ENCODE results near the gene FAM107B. TPM values are rescaled to one million over a fixed set of nuclear protein-coding genes. Genes with fewer than 3 reads are reported as not detected.

FAM107B gene
- total RNA-seq, 4 donors from 2014 or later, result 24.1 to 69.7 (median 43.2) TPM

DNA sequence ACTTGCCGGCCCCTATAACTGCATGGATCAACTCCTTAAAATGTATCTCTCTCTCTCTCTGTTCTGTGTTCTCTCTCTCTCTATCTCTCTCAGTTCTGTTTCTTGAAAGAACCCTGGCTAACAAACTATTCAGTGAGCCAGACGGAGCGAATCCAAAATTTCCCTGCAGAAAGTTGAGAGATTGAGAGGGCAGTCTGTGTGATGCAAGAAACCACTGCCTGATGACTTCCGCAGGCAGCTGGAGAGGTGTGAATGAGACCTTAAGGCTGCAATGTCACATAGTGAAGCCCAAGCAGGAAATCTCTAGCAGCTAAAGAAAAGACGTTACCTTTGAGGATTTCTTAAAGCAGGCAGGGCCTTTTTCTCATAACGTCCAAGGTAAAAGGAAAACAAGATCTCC is 17.3 kb downstream of the FAM107B start:
- intact Hi-C loops (cut with DNase I; ENCODE audit: low total_unique reads), result no loop called here
- Histone ChIP-seq H3K4me3 (no peak overlapping the region), H3K36me3 (no peaks in the 10 kb centered on the region), H3K4me1 (no peaks in the 10 kb centered on the region), H3K27me3 (no peaks in the 10 kb centered on the region), H3K9me3 (no peaks in the 10 kb centered on the region), H3K27ac (no peak overlapping the region)
- TF ChIP-seq POLR2A (IDR thresholded peaks at IDR 0.05), result no peak
- TF ChIP-seq, protein P1, sequence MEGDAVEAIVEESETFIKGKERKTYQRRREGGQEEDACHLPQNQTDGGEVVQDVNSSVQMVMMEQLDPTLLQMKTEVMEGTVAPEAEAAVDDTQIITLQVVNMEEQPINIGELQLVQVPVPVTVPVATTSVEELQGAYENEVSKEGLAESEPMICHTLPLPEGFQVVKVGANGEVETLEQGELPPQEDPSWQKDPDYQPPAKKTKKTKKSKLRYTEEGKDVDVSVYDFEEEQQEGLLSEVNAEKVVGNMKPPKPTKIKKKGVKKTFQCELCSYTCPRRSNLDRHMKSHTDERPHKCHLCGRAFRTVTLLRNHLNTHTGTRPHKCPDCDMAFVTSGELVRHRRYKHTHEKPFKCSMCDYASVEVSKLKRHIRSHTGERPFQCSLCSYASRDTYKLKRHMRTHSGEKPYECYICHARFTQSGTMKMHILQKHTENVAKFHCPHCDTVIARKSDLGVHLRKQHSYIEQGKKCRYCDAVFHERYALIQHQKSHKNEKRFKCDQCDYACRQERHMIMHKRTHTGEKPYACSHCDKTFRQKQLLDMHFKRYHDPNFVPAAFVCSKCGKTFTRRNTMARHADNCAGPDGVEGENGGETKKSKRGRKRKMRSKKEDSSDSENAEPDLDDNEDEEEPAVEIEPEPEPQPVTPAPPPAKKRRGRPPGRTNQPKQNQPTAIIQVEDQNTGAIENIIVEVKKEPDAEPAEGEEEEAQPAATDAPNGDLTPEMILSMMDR (IDR thresholded peaks at IDR 0.05), result no peak
- no peak for DNase-seq

DNA sequence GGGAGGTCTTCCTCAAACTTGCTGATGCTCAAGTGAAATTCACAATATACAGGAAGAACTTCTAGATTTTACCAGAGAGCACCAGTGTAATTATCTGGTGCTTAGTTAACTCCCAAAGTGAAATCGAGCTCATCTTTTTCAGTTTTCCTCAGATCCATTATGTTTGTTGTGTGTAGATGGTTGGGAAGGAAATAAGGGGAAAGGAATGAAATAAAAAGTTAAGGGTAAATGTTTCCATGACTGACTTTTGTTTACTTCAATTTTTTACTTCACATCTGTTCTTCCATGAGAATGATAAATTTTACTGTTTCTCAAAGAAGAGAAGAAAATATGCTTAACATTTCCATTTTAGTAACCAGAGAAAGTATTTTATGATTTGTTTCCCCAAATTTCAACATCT is 21.3 kb downstream of the FAM107B start:
- H3K27me3 ChIP-seq, result no peaks in the 10 kb centered on the region
- no peaks in the 10 kb centered on the region for H3K36me3 ChIP-seq
- H3K4me1 ChIP-seq, result no peaks in the 10 kb centered on the region
- no peaks in the 10 kb centered on the region for H3K9me3 ChIP-seq
- H3K4me3 ChIP-seq, result no peak overlapping the region
- peak overlapping the region in 1 of 2 donors; percentile 26 for H3K27ac ChIP-seq
- TF ChIP-seq, protein P1 (IDR thresholded peaks at IDR 0.05), result no peak
- no peak for TF ChIP-seq POLR2A (IDR thresholded peaks at IDR 0.05)
- DNase-seq, result no peak
- intact Hi-C loops (cut with DNase I; ENCODE audit: low total_unique reads), result no loop called here

DNA sequence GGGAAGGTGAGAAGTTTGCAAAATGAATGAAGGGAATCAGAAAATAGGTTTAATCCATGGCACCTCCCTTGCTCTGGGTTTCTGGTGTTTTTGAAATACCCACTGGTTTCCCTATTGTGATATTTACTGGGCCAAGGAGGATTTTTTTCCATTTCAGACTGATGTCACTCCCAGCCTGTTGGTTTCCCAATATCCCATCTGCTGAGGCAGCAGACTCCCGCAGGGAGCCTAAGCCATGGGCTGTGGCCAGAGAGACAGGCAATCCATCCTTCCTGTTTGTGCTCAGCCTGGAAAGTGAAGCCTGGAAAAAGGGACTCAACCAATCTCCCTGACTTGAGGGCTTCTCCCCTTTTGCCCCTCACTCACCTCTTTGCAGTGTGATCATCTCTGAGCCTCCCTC is 22.8 kb downstream of the FAM107B start:
- Histone ChIP-seq H3K27me3 (no peaks in the 10 kb centered on the region), H3K36me3 (no peaks in the 10 kb centered on the region), H3K27ac (peak overlapping the region; percentile 72 to 73), H3K4me3 (no peak overlapping the region), H3K4me1 (no peaks in the 10 kb centered on the region), H3K9me3 (no peaks in the 10 kb centered on the region)
- TF ChIP-seq, protein P1 (IDR thresholded peaks at IDR 0.05), result no peak
- TF ChIP-seq POLR2A (IDR thresholded peaks at IDR 0.05), result no peak
- intact Hi-C loops (cut with DNase I; ENCODE audit: low total_unique reads), result no loop called here
- DNase-seq, result peak; percentile 70

DNA sequence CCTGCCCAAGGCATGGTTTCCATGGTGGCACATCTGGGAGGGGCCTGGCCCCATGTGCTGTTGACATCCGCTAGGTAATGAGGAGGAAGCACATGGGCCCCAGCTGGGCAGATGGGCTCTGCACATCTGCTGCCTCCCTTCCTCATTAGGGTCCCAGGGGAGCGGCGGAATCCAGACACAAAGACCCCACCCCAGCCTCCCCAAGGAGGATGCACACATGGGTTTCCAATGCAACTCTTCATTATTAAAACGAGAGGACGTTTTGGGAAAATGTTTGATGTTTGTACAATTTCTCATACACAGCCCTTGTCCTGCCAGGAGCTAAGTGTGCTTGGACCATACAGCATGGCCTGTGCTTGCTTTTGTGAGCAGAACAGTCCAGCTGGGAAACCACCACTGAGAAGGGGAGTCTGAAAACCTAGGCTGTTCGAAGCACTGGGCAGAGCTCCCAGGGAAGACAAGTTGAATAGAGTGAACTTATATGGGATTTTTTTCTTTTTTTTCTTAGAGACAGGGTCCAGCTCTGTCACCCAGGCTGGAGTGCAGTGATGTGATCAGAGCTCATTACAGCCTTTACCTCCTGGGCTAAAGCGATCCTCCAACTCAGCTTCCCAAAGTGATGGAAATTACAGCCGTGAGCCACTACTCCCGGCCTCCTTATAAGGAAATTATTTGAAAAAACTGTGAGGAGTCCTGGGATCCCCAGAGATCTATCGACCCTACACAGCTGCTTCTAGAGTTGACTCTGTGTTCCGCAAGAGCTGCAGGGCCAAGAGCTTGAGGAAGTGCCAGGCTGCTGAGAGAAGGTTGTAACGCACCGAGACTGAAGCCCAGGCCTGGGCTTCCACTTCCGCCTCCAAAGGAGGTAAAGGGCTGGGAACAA is 23.4 kb downstream of the FAM107B start:
- intact Hi-C loops (cut with DNase I; ENCODE audit: low total_unique reads), result no loop called here
- TF ChIP-seq, protein P1 (IDR thresholded peaks at IDR 0.05), result no peak
- TF ChIP-seq POLR2A (IDR thresholded peaks at IDR 0.05), result no peak

DNA sequence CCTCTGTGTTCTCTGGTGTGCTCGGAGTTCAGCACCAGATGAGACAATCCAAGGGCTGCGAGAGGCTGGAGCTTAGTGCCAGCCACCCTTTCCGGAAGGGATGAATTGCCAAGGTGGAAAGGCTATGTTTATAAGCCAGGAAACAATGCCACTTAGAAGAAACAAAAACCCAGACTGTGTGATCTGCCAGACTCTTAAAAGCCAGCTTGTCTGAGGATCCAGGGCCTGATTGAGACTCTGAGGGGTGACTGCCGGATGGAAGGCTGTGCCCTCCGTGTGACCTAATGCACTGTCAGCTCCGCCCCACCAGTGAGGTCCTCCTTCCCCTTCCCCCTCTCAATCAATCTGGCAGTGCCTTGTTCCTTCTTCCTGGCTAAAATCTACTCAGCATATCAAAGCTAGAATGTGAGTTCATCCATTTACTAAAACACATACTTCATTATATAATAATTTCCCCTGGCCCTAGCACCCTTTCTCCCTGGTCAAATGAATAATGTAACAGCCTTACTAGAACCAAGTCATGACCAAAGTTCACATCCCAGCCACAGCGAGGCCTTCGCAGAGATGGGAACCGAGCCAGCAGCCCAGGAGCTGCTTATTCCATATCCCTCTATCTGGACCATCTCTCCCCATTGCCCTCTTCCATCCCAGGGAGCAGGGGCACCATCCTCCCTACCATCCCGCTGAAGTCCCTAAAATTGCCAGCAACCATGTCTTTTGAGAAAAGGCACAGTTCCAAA is 25.5 kb downstream of the FAM107B start:
- H3K9me3 ChIP-seq, result no peaks in the 10 kb centered on the region
- H3K36me3 ChIP-seq, result no peaks in the 10 kb centered on the region
- H3K4me1 ChIP-seq, result no peaks in the 10 kb centered on the region
- DNase-seq, result no peak
- TF ChIP-seq, protein P1 (IDR thresholded peaks at IDR 0.05), result no peak
- no peak for TF ChIP-seq POLR2A (IDR thresholded peaks at IDR 0.05)
- peak overlapping the region; percentile 19 to 25 for H3K27ac ChIP-seq
- no peak overlapping the region for H3K4me3 ChIP-seq
- H3K27me3 ChIP-seq, result no peaks in the 10 kb centered on the region
- intact Hi-C loops (cut with DNase I; ENCODE audit: low total_unique reads), result no loop called here

More for the DNA sequence above, 23.4 kb downstream of the FAM107B start:
- H3K9me3 ChIP-seq, result no peaks in the 10 kb centered on the region
- H3K4me1 ChIP-seq, result no peaks in the 10 kb centered on the region
- no peak overlapping the region for H3K4me3 ChIP-seq
- no peaks in the 10 kb centered on the region for H3K27me3 ChIP-seq
- DNase-seq, result peak; percentile 49 to 64
- H3K27ac ChIP-seq, result peak overlapping the region; percentile 72 to 73
- no peaks in the 10 kb centered on the region for H3K36me3 ChIP-seq

All from uterus (tissue), 4 donors.